A549 (cell line): ENCODE measurements around the gene MXD4.

Experiments used
- ATOH8 ChIP-seq: fragments of 250-450 bp; sonication (Bioruptor Pico); IDR thresholded peaks from 2 replicates; pipeline ENCODE4 v1.5.0; 2020; ENCODE audit warnings: low read depth, mild to moderate bottlenecking, moderate library complexity
- BCL3 ChIP-seq: fragments of >200 bp; sonication (Bioruptor Twin); formaldehyde crosslinking; IDR thresholded peaks from 3 replicates; pipeline ENCODE4 v1.6.1; 2016
- CBX8 ChIP-seq: fragments of 200-600 bp; sonication (generic); IDR thresholded peaks from 2 replicates; pipeline ENCODE4 v1.6.1; 2016
- CTCF ChIP-seq: fragments of >200 bp; sonication (Bioruptor Twin); formaldehyde crosslinking; IDR thresholded peaks from 3 replicates; pipeline ENCODE4 v1.5.1; 2016
- ESRRA ChIP-seq: fragments of 150-350 bp; IDR thresholded peaks from 2 replicates; pipeline ENCODE4 v1.6.1; 2014; ENCODE audit warnings: mild to moderate bottlenecking, low read length, borderline replicate concordance
- JUN ChIP-seq, 2 experiments: fragments of >200 bp; sonication (Bioruptor Twin); formaldehyde crosslinking; IDR thresholded peaks; 2 replicates in 1 of 2; 3 replicates in 1 of 2; pipeline ENCODE4 v1.6.1; 2016 to 2017
- MAFK ChIP-seq: fragments of 450-650 bp; IDR thresholded peaks from 2 replicates; pipeline ENCODE4 v1.6.1; 2014; ENCODE audit not compliant: partially characterized antibody
- POLR2A ChIP-seq: IDR thresholded peaks from 2 replicates; pipeline ENCODE4 v1.6.1; 2012; ENCODE audit warnings: mild to moderate bottlenecking, low read length
- POLR2AphosphoS2 ChIP-seq: conservative IDR thresholded peaks from 2 replicates; pipeline ENCODE4 v1.6.1; 2012; ENCODE audit warnings: low read length, improper control_type of control experiment, inconsistent platforms
- SMC3 ChIP-seq: fragments of >200 bp; sonication (Bioruptor Twin); formaldehyde crosslinking; IDR thresholded peaks from 3 replicates; pipeline ENCODE4 v1.6.1; 2018; ENCODE audit warnings: inconsistent platforms

GRCh38 chr4:2226261-2226660 is 35.6 kb downstream of the MXD4 start:
- TF ChIP-seq CTCF (no peak), ATOH8 (no peak), POLR2AphosphoS2 (no peak), POLR2A (no peak), BCL3 (no peak), ESRRA (no peak), SMC3 (no peak), MAFK (no peak), CBX8 (no peak), JUN (IDR thresholded peaks at IDR 0.05) (no peak)
